ENCODE results near the gene BRSK1.

BRSK1 gene

DNA sequence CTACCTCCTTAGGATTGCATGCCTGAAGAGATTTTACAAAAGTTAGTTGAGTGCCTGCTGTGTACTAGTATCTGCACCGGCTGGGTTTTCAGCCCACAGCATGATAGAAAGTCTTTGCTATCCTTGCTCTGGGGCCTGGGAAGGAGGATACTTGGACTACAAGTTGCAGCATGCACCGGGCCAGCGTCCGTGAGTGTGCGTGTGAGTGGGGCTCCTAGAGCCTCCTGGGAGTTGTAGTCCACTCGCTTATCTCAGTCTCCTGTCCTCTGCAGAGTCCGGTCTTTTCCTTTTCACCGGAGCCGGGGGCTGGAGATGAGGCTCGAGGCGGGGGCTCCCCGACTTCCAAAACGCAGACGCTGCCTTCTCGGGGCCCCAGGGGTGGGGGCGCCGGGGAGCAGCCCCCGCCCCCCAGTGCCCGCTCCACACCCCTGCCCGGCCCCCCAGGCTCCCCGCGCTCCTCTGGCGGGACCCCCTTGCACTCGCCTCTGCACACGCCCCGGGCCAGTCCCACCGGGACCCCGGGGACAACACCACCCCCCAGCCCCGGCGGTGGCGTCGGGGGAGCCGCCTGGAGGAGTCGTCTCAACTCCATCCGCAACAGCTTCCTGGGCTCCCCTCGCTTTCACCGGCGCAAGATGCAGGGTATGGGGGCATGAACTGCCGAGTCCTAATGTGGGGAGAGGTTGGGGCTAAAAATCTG lies 20.6 kb downstream of the BRSK1 start:
- DNase-seq: peak in 1 of 3 donors; percentile 30

DNA sequence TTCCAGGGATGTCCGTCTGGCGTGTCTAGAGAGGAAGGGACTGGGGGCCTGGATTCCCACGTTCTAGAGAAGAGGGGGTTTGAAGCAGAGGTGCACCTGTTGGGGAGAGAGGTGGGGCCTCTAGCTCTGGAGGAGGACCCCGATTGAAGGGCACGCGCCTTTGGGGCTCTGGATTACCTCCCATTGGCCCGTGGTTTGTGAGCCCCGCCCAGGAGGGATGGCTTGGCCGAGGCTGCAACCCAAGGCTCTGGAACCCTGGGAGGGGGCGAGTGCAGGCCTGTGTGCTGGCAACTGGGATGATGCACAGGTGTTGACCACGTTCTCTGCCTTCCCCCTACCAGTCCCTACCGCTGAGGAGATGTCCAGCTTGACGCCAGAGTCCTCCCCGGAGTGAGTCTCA lies 21.2 kb downstream of the BRSK1 start:
- DNase-seq: no peak

DNA sequence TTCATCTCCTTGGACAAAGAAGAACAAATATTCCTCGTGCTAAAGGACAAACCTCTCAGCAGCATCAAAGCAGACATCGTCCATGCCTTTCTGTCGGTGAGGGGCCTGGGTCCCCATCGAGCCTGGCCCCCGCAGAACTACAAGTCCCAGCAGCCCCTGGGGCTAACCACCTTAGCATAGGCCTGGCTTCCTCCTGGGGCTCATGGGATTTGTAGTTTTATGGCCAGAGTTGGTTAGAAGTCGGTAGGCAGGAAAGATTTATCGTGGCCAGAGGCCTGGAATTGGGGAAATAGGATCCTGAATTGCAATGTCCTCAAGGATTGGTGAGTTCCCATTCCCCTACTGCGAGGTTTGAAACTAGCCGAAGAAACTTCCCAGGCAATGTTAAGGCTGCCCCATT lies 21.7 kb downstream of the BRSK1 start:
- peak; percentile 52 to 71 (median 65) for DNase-seq

DNA sequence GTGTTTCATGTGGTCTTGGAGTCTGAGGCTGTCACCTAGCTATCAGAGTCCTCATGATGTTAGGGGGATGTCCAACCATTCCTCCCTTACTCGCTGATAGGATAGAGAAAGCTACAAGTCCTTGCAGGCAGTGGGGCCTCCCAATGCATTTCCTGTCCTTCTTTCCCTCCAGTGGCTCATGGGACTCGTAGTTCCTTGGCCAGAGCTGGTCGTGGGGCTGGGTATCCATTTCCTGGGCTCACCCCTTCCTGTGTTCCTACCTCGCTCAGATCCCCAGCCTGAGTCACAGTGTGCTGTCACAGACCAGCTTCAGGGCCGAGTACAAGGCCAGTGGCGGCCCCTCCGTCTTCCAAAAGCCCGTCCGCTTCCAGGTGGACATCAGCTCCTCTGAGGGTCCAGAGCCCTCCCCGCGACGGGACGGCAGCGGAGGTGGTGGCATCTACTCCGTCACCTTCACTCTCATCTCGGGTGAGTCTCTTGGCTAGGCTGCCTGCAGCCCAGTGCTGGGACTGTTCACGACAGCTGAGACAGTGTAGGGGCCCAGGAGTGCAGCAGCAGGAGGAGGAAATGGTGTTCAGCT lies 22.3 kb downstream of the BRSK1 start:
- DNase-seq: no peak

DNA sequence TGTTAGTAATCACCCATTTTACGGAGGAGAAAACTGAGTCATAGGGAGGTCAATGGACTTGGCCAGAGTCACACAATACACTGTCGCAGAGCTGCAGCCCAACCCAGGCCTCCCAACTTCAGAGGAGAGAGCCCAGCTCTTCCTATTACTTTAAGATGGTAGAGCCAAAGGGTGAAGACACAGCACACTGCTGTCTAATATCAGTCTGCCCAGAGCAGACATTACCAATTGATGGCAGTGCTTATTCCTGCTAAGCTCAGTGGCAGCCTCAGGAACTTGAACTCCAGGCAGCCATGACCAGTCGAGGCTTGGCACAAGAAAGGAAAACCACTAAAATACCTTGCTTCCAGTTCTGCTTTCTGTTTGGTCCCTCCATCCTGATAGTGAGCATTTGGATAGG lies 22.9 kb downstream of the BRSK1 start:
- DNase-seq: no peak

DNA sequence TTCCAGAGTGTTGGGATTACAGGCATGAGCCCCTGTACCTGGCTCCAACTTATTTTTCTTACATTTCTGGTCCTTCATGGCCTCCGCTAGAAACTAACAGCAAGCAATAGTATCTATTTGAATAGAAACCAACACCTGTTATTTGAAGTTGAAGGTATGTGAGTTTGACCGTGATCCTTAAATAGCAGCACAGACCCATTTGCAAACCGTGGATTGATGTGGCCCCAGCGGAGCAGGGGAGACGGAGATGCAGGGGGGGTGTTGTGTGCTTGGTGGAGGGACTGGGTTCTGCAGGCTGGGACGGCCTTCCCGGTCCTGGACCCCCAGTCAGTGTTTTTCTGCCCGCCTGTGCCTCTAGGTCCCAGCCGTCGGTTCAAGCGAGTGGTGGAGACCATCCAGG lies 24.5 kb downstream of the BRSK1 start:
- DNase-seq: no peak

DNA sequence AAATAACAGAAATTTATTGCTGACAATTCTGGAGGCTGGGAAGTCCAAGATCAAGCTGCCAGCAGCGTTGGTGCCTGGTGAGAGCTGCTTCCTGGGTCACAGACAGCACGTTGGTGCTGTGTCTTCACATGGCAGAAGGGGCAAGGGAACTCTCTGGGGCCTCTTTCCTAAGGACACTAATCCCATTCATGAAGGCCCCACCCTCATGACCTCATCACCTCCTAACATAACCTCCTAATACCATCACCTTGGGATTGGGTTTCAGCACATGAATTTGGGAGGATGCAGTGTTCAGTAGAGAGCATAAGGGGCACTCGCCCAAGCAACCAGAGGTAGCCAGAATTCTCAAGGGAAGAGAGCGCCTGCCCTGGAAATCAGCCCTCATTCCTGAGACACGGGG lies 25.7 kb downstream of the BRSK1 start:
- DNase-seq: no peak

DNA sequence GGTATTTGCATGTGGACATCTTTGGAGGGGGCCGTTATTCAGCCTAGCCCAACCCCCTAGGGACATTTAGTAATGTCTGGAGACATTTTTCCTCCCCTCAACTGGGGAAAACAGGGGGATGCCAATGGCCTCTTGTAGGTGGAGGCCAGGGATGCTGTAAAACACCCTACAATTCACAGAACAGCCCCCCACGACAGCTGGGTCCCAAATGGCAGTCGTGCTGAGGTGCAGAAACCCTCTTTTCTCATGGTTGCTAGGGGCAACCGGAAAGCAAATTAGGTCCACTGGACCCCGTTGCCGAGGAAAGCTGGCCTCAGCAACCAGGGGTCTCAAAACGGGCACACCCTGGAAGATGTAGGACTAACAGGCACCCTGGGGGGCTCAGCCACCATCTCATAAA lies 26.7 kb downstream of the BRSK1 start:
- no peak for DNase-seq

DNA sequence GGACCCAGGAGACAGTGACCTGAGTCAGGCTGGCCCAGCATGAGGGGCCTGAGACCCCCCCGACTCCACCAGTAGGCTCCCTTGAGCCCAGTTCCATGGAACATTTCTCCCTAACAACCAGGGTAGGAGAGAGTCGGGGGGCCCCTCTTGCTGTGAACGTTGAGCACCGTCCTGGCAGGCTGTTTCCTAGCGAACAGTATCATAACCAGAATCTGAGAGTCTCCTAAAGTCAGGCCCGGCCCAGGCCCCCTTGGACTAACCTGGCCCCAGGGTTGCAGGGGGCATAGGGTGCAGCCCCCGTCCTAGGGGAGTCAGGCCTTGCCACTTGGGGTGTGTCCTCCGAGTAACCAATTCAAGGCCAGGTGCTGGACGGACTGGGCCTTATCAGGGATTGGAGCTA lies 27.6 kb downstream of the BRSK1 start:
- no peak for DNase-seq

DNA sequence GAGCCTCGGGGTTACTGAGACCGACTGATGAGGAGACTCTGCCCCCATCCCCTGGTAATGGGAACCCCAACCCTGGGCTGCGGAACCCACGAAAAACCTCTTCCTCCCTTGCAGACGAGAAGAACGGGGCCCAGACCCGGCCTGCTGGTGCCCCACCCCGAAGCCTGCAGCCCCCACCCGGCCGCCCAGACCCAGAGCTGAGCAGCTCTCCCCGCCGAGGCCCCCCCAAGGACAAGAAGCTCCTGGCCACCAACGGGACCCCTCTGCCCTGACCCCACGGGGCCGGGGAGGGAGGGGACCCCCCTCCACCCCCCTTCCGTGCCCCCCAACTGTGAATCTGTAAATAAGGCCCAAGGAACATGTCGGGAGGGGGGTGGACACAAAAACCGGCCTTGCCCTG lies 28.0 kb downstream of the BRSK1 start:
- DNase-seq: no peak

DNA sequence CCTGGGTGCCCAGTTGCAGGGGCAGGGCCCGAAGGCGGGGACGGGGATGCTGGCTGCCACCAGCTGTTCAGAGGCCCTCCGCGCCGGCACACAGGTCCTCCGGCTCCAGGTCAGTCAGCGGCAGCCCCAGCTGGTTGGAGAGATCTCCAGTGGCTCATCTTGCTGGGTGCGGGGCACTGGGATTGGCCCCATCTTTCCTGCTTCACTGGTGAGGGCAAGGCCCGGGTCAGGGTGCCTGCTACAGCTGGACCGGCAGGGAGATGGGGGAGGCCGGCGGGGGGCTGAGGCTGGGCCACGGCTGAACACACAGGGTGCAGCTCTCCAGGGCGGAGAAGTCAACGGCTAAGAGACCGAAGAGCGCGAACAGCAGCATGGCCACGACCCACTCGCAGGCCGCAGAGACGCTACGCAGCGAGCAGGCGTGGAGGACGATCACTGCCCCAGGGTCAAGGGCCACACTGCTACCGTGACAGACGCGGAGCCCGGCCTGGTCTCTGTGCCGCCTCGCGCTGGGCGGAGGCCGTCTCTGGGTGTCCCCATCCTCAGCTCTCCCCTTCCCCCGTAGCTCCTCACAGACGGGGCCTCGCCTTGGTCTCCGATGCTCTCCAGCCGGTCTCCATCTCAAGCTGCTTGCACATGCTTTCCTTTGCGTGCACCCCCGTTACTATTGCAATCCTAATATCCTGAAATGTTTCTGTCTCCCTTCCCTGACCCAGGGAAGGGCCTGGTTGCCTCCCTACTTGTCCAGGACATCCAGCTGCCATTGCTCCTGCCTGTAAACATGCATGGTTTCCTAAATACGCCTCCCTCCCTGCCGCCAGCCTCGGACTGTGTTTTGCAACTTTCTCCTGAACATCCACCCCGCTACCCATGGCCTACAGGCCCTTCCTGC lies 29.1 kb downstream of the BRSK1 start:
- DNase-seq: no peak

DNA sequence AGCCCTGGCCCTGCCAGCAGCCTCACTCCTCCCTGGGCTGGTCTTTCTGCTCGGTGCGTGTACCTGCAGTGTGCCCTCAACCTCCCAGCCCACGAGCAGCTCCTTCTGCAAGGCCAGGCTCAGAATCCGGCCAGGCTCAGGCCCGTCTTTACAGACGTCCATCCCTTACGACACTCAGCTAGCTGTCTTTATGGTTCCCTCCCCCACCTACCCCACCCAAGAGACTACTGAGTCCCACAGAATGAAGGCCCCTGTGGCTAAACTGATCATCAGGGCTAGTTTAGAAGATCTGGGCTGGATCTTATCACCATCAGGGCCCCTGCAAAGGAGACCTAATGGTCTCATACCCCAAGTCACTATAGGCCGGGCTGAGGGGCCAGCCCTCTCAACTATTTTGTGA lies 30.6 kb downstream of the BRSK1 start:
- DNase-seq: no peak

DNA sequence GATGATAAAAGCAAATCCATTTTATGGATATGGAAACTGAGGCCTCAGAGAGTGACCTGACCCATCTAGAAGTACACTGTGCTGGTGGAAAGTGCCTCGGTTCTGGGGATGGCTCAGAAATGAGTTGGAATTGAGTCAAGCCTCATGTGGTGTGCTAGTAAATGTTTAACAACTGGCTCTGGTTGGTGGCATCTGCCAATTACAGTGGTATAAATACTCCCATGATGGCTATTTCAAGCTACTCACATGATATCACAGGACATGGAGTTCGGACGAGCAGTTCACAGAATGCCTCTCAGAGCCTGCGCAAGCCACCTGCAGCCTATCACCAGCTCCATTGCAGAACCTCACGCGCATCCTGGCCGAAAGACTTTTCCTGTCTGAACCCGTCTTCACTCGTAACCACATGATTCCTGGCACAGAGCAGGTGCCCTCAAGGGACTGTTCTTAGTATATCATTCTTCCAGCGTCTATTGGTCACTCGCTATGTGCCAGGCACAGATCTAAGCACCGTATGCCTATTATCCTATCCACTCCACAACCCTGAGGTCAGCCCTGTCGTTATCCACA lies 32.2 kb downstream of the BRSK1 start:
- no peak for DNase-seq

DNA sequence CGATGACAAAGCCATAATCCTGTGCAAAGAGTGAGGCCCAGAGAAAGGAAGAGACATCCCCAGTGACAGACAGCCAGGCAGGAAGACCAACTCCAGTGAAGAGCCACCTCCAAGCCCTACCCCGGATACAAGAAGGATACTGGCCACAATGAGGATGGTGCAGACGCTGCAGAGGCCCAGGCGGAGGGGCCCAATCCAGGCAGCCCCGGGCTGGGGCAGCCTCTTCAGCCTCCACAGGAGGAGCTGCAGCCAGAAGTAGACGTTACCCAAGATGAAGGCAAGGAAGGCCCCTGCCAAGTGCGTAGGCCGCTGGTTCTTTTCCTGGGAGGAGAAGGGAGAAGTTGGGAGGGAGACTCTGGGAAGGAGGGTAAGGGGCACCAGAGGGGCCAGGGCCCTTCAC lies 32.8 kb downstream of the BRSK1 start:
- DNase-seq: no peak

DNA sequence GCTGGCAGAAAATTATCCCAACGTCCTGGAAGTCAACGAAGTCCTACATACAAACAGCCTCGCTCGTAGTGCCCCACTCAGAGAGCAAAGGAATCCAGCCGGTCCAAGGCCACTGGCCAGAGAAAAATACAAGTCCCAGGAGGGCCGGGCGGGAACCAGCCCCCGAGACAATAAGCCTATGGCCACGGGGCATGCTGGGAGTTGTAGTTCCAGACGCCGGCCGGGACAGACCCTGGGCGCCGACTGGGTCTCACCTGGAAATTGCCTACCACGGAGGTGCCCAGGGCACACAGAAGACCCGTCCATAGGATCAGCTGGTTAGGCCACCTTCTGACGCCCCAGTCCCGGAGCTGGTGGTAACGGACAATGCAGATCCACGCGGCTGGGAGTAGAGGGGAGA lies 36.0 kb downstream of the BRSK1 start:
- no peak for DNase-seq

DNA sequence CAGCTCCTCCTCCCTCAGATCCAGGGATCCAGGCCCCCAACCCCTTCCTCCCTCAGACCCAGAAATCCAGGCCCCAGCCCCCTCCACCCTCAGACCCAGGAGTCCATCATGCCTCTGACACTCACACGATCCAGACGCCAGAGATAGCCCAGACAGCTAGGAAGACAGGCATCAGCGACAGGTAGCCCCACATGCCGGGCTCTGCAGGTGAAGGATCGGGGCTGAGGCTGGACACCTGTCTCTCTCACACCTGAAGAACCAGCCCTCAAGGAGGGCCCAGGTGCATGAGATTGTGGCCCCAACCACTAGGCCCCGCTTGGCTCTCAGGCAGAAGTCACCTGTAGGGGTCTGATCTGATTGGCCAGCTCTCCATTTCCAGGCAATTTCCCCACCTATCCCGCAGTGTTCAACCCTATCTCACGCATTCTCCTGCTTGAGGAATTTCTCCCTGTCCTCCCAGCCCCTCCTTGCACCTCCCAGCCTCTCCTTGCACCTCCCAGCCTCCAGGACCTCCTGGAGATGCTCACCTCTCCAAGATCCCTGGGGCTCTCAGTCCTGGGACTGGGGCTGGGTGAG lies 37.1 kb downstream of the BRSK1 start:
- DNase-seq: no peak

DNA sequence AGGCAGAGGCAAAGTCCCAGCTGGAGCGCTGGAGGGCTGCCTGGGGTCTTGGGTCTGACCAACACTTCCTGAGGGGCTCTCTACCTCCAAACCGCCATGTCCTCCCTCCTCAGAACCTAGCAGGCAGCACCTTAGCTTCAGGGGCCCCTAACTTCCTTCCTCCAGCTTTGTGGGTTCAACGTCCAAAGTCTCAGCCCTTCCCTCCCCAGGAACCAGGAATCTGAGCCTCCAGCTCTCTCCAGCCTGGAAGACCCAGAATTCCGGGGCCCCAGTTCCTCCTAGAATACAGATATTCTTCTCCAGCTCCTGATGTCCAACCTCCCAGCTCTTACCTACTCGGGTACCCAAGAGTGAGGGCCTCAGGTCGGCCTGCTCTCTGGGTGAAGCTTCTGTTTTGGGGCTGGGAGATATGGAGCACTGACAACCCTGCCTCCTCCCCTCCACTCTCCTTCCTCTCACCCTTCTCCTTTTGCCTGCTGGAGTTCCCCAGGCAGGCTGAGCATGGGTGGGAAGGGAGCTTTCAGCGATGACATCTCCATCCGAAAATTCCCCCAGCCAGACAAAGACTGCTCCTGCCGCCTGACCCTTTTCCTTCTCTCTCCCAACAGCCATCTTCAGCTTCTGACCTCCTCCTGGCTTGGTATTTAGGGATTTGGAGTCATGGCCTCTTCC lies 37.8 kb downstream of the BRSK1 start:
- peak; percentile 88 to 90 (median 90) for DNase-seq

DNA sequence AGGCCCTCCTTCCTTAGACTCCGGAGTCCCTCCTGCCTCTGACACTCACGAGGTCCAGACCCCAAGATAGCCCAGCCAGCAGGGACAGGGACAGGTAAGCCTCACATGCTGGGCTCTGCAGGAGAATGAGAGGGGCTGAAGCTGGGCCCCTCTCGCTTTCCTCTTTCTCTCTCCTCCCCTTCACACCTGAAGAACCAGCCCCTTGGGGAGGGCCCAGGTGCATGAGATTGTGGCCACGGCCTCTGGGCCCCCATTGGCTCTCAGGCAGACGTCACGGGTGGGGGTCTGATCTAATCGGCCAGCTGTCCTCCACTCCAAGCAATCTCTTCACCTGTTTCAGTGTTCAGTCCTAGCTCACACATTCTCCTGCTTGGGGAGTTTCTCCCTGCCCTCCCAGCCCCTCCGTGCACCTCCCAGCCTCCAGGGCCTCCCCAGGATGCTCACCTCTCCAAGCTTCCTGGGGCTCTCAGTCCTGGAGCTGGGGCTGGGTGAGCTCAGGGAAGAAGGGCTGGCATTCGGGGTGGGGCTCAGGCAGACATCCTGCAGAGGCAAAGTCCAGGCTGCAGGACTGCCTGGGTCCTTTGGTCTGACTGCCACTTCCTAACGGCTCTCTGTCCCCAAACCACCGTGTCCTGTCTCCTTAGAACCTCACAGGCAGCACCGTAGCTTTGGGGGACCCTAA lies 38.5 kb downstream of the BRSK1 start:
- DNase-seq: no peak

DNA sequence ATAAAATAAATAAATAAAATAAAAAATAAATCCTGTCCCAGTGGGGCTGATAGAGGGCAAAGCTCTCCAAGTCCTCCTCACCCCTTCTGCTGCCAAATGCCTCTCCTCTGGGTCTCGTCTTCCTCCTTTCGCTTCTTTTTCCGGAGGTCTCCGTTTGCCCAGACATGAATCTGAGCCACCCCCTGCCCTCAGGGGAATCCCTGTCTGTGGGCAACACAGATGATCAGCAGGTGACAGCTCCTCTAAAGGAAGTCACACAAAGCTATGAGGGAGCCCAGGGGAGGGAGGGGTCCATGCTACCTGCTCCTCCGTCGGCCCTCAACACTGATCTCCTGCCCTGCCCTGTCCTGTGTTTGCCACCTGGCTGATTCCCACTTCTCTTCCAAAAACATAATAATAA lies 40.9 kb downstream of the BRSK1 start:
- DNase-seq: peak; percentile 43 to 60 (median 56)

DNA sequence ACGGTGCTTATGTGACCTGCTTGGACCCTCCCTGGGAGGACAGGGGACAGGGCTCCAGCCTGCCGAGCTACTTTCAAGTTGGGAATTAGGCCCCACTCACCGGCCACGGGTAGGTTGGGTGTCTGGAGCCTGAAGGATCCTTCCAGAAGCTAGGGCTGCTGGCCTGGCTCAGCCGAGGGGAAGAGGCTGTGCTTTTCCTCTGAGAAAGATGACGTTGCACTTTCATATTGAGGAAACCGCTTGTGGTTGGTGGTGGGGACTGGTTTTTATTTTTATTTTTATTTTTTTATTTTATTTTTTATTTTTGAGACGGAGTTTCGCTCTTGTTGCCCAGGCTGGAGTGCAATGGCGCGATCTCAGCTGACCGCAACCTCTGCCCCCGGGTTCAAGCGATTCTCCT lies 41.4 kb downstream of the BRSK1 start, which contains the start of gene TMEM150B:
TMEM150B (minus strand) TSS at position 170 of the 400 bp plus-strand sequence. CDS start 4,305 bp downstream, outside the sequence.
- peak; percentile 81 to 82 (median 82) for DNase-seq

DNA sequence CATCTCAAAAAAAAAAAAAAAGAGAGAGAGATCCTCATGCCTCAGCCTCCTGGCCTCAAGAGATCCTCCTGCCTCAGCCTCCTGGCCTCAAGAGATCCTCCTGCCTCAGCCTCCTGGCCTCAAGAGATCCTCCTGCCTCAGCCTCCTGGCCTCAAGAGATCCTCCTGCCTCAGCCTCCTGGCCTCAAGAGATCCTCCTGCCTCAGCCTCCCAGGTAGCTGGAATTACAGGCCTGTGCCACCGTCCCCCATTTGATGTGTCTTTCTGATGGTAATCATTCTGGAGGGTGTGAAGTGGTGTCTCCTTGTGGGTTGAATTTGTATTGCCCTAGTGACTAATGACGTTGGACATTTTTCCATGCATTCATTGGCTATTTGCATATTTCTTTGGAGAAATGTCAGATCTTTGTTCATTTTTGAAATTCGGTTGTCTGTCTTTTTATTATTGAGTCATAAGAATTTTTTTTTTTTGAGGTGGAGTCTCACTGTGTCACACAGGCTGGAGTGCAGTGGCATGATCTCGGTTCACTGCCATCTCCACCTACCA lies 45.0 kb downstream of the BRSK1 start:
- DNase-seq: peak; percentile 46 to 78 (median 75)

DNA sequence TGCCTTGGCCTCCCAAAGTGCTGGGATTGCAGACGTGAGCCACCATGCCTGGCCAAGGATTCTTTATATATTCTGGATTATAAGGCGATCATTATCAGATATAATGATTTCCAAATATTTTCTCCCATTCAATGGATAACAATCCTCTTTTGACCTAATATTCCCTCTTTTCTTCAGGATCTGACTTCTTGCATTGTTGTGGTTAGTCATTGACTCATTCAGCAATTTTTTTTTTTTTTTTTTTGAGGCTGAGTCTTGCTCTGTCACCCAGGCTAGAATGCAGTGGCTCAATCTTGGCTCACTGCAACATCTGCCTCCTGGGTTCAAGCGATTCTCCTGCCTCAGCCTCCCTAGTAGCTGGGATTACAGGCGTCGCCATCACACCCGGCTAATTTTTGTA lies 46.0 kb downstream of the BRSK1 start:
- DNase-seq: peak in 2 of 3 donors; percentile 63 to 65
